Activated B cell treated with CpG ODN at 0.5 μM for 24 hours (primary cell): Measurements from ENCODE around the gene PHLDA1. TPM values are rescaled to one million over a fixed set of nuclear protein-coding genes. Genes with fewer than 3 reads are reported as not detected.

Source experiments
- ATAC-seq: fragments of 200-7000 bp; cut with Tn5 transposase; one replicate; pipeline ENCODE4 v1.10.0; 2021; ENCODE audit warnings: low read depth, mild to moderate bottlenecking, moderate library complexity
- CTCF ChIA-PET: fragments of 350-600 bp; sonication (Branson Sonifier 250); formaldehyde crosslinking; loops from one replicate; lab custom pipeline; 2021; ENCODE audit warnings: antibody characterized with exemption; lab: Charles Lee
- POLR2A ChIA-PET: fragments of 350-600 bp; sonication (Branson Sonifier 250); formaldehyde crosslinking; loops from one replicate; lab custom pipeline; 2021; ENCODE audit warnings: antibody characterized with exemption; lab: Charles Lee
- DNase-seq: peaks from one replicate; pipeline ENCODE4 v3.0.0; 2022
- H3K27ac Mint-ChIP-seq: one replicate; pipeline ENCODE4 v1.8.0; 2020; ENCODE audit warnings: mixed read lengths
- H3K27me3 Mint-ChIP-seq: one replicate; pipeline ENCODE4 v1.8.0; 2021; ENCODE audit warnings: mixed read lengths
- H3K36me3 Mint-ChIP-seq: one replicate; pipeline ENCODE4 v1.8.0; 2021; ENCODE audit warnings: low read depth, mixed read lengths
- H3K4me1 Mint-ChIP-seq: one replicate; pipeline ENCODE4 v1.8.0; 2021; ENCODE audit warnings: mixed read lengths
- H3K4me3 Mint-ChIP-seq: one replicate; pipeline ENCODE4 v1.8.0; 2020; ENCODE audit warnings: mild to moderate bottlenecking, mixed read lengths
- H3K9me3 Mint-ChIP-seq: one replicate; pipeline ENCODE4 v1.8.0; 2020; ENCODE audit warnings: mixed read lengths
- intact Hi-C: fragments of 100-400 bp; cut with micrococcal nuclease; formaldehyde crosslinking; loops from one replicate; pipeline ENCODE4 v1.15.1; 2024
- total RNA-seq: library from RNA; stranded (reverse); gene quantifications from 2 replicates; pipeline ENCODE4 v1.2.3, GENCODE V29; 2022
- TF ChIP-seq, protein P1 (sequence below): fragments of 200-600 bp; IDR thresholded peaks from one replicate; pipeline ENCODE4 v1.8.0; 2022; ENCODE audit warnings: antibody characterized with exemption, mild to moderate bottlenecking

PHLDA1 gene
- total RNA-seq, 1 donor from 2014 or later, result 1.1 TPM

DNA sequence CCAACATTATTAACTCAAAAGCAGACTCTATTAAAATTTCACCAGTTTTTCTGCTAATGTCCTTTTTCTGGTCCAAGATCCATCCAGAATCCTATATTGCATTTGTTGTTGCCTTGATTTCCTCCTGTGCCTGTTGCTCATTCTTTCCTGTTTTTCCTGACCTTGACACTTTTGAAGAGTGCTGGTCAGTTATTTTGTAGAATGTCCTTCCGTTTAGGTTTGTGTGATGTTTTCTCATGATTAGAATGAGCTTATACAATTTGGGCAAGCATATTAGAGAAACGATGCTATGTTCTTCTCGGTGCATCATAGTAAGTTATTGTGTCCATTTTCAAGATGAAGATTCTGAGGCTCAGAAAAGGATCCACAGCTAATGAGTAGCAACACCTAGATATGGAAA, 33.9 kb downstream of the PHLDA1 start:
- ATAC-seq (no peak), DNase-seq (no peak)
- intact Hi-C loops, result no loop called here
- ChIA-PET CTCF (no interaction called here), POLR2A (no interaction called here)
- TF ChIP-seq, protein P1, sequence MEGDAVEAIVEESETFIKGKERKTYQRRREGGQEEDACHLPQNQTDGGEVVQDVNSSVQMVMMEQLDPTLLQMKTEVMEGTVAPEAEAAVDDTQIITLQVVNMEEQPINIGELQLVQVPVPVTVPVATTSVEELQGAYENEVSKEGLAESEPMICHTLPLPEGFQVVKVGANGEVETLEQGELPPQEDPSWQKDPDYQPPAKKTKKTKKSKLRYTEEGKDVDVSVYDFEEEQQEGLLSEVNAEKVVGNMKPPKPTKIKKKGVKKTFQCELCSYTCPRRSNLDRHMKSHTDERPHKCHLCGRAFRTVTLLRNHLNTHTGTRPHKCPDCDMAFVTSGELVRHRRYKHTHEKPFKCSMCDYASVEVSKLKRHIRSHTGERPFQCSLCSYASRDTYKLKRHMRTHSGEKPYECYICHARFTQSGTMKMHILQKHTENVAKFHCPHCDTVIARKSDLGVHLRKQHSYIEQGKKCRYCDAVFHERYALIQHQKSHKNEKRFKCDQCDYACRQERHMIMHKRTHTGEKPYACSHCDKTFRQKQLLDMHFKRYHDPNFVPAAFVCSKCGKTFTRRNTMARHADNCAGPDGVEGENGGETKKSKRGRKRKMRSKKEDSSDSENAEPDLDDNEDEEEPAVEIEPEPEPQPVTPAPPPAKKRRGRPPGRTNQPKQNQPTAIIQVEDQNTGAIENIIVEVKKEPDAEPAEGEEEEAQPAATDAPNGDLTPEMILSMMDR, result no peak
- no peaks in the 10 kb centered on the region for H3K9me3 Mint-ChIP-seq
- no peak overlapping the region for H3K27ac Mint-ChIP-seq
- no peaks in the 10 kb centered on the region for H3K36me3 Mint-ChIP-seq
- H3K4me3 Mint-ChIP-seq, result no peak overlapping the region
- no peaks in the 10 kb centered on the region for H3K27me3 Mint-ChIP-seq
- H3K4me1 Mint-ChIP-seq, result no peaks in the 10 kb centered on the region

DNA sequence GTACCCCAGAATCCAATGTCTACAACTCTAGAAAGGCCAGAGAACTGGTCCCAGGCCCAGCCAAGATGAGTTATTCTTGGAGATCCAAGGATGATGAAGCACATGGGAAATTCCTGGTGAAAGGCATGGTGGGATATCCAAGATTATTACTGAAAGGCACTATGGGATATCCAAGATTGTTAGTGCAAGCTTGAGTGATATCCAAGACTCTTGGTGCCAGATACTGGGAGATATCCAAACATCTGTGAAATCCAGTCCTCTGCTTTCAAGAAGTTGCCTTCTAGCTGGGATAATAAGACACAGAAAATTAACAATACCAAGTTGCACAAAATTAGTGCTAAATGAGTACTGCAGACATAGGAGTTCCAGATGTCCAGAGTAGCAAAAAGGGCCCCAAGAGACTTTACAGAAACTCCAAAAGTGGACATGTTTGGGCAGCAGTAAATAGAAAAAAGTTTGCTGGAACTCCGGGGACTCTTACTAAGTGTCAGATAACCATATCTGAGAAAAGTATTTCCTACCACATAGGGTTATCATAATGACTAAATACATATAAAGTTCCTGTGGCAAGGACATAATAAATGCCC, 34.6 kb downstream of the PHLDA1 start:
- H3K4me3 Mint-ChIP-seq, result no peak overlapping the region
- intact Hi-C loops, result no loop called here
- CTCF ChIA-PET, result no interaction called here

DNA sequence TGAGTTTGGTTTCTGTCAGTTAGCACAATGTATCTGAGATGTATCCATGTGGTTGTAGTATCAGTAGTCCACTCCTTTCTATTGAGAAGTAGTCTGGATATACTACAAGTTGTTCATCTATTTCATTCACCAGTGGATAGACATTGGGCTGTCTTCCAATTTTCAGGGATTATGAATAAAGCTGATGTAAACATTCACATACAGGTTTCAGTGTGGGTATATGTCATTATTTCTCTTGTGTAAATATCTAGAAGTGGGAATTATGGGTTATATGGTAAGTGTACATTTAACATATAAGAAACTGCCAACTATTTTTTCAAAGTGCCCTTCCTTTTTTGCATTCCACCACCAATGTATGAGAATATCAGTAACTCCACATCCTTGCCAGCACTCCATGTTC, 35.9 kb downstream of the PHLDA1 start:
- H3K27ac Mint-ChIP-seq, result no peak overlapping the region
- intact Hi-C loops, result no loop called here
- no peaks in the 10 kb centered on the region for H3K9me3 Mint-ChIP-seq
- ATAC-seq, result no peak
- H3K27me3 Mint-ChIP-seq, result peaks cover 14% of the 10 kb centered on the region
- H3K4me1 Mint-ChIP-seq, result no peaks in the 10 kb centered on the region
- DNase-seq, result no peak
- TF ChIP-seq, protein P1, result no peak
- CTCF ChIA-PET, result no interaction called here
- H3K4me3 Mint-ChIP-seq, result no peak overlapping the region
- POLR2A ChIA-PET, result no interaction called here
- H3K36me3 Mint-ChIP-seq, result no peaks in the 10 kb centered on the region

More for the DNA sequence above, 34.6 kb downstream of the PHLDA1 start:
- DNase-seq (no peak), ATAC-seq (no peak)
- no peaks in the 10 kb centered on the region for H3K4me1 Mint-ChIP-seq
- peaks cover 6% of the 10 kb centered on the region for H3K27me3 Mint-ChIP-seq
- H3K36me3 Mint-ChIP-seq, result no peaks in the 10 kb centered on the region
- no peaks in the 10 kb centered on the region for H3K9me3 Mint-ChIP-seq
- TF ChIP-seq, protein P1, result no peak
- no peak overlapping the region for H3K27ac Mint-ChIP-seq
- POLR2A ChIA-PET, result no interaction called here

DNA sequence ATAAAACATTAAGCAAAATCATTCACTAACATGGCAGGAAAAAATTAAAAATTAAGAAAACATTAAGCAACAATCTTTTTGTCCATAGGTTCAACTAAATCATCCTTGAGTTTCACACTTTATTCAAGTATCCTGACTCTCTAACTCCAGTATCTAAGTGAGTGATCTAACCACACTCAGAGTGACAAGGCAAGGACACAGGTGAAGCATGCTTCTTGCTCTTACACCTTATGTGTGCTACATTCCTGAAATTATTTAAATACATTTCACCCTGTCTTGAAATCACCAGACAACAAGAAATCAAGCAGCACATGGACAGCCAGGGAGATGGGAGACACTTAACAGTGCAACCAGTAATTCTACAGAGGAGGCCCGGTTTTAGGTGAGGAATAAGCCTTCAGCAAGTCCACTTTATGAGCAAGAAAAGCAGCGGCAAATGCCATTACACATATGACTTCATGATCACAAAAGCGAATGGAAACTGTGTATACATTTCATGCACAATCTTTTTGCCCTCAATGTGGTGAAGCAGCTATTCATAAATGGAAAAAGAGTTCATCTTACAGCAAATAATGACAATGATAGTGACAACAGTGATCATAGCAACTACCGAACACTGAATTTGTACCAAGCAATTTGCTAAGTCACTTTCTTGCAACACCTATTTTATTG, 37.4 kb downstream of the PHLDA1 start:
- H3K36me3 Mint-ChIP-seq, result no peaks in the 10 kb centered on the region
- POLR2A ChIA-PET, result no interaction called here
- CTCF ChIA-PET, result no interaction called here

DNA sequence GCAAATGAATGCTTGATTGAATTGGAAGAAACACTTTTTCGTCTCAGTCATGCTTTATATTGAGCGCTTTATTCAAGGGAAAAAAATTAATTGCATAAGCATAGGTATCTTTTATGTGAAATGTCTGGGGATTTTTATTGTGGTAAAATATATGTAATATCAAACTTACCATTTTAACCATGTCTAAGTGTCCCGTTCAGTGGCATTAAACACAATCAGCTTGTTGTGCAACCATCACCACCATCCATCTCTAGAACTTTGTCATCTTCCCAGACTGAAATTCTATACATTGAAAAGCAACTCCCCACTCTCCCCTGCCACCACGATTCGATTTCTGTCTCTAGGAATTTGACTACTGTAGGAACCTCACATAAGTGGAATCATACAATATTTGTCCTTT, 39.8 kb downstream of the PHLDA1 start:
- H3K9me3 Mint-ChIP-seq, result no peaks in the 10 kb centered on the region
- no peak for DNase-seq
- no peaks in the 10 kb centered on the region for H3K4me1 Mint-ChIP-seq
- no peaks in the 10 kb centered on the region for H3K36me3 Mint-ChIP-seq
- ChIA-PET CTCF (no interaction called here), POLR2A (no interaction called here)
- no peak overlapping the region for H3K4me3 Mint-ChIP-seq
- peaks cover 25% of the 10 kb centered on the region for H3K27me3 Mint-ChIP-seq
- TF ChIP-seq, protein P1, result no peak
- no peak for ATAC-seq
- intact Hi-C loops, result no loop called here
- no peak overlapping the region for H3K27ac Mint-ChIP-seq

More for the DNA sequence above, 37.4 kb downstream of the PHLDA1 start:
- no peaks in the 10 kb centered on the region for H3K9me3 Mint-ChIP-seq
- no peak overlapping the region for H3K27ac Mint-ChIP-seq
- TF ChIP-seq, protein P1, result no peak
- H3K27me3 Mint-ChIP-seq, result peaks cover 15% of the 10 kb centered on the region
- intact Hi-C loops, result no loop called here
- H3K4me1 Mint-ChIP-seq, result no peaks in the 10 kb centered on the region
- no peak for DNase-seq
- ATAC-seq, result no peak
- no peak overlapping the region for H3K4me3 Mint-ChIP-seq
